Measurements from ENCODE around the gene HOXD3. TPM values are rescaled to one million over a fixed set of nuclear protein-coding genes. Genes with fewer than 3 reads are reported as not detected.

HOXD3 gene
- total RNA-seq, 1 experiment from 2014 or later, result 5.0 TPM

DNA sequence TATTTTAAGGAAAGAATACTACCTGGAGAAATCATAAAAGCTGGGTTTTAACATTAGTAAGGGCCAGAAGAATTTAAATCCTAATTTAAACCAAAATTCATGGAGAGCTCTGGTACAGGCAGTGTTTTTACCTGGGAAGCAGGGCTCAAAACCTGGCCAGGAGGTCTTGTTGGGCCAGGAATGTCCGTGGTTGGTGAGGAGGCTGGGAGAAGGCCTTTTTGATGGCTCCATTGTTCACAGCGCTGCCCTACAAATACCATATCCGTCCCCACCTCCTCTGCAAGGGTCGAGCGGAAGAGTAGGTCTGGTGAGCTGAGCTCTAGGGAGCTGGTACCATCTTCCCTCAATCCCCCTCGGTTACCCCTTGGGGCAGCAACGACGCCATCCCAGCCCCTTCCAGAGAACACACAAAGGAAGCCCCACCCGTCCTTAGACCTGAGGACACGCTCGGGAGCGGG, 20.5 kb downstream of the HOXD3 start:
- DNase-seq (ENCODE audit: low read depth), result no peak

DNA sequence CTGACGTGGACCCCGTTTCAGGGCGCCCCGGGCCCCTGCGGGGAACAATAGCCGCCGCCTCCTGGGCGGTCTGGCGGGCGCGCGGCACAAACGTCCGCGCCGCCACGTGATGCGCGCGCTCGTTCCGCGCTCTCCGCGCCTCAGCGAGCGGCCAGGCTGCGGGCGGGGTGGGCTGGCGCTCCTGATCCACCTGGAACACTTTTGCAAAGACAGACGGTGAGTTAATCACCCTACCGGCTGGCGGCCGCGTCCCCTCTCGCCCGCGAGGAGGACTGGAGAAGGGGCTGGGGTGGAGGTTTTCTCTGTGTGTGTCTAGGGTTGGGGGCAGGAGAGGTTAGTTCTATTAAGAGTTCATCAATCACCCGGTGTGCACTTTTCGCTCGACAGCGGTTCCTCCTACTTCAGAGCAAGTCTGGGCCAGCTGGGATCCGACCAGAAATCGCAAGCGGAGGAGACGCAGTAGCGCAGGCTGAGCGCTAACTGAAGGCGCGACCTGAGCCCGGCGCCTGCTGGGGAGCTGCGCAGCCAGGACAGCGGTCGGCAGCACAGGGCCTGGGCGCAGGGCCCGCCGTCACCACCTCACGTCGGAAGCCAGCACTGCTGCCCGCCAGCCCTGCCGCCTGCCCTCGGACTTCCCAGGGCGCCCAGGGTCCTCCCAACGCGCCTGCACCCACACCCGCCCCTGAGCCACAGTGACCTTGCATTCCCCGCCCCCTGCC, 21.1 kb downstream of the HOXD3 start:
- DNase-seq (ENCODE audit: low read depth), result peak; percentile 67

DNA sequence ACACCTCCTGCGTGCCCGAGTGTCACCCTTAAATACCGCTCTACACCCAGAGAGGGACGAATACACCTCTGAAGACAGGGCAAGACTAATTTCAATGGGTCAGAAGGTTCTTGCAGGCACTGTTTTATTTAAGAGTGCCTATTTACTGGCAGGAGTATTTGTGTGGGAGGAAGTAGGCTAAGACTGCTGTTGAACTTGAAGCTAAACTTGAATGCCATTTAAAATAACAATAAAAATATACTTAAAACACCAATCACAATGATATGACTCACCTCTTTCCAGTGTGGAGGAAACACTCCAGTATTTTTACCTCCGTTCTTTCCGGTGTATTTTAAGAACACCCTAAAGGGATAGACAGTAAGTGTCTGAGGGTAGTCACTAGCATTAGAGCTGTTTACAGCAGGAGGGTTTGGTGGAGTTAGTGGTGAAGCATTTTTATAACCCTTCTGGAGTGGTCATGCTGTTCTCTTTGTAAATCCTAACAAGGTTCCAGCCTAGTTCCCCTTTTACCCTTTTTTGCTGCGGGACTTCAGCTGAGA, 21.7 kb downstream of the HOXD3 start:
- DNase-seq (ENCODE audit: low read depth), result no peak

DNA sequence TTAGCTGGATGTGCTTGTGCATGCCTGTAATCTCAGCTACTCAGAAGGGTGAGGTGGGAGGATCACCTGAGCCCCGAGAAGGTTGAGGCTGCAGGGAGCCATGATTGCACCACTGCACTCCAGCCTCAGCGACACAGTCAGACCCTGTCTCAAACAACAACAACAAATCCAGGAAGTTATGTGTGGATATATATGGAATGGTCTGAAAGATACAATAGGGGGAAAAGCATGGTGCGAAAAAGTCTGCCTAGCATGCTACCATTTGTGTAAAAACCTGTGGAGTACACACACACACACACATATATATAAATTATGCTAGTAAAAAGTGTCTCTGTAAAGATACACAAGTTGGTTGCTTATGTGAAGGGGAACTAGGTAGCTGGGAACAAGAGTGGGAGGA, 24.4 kb downstream of the HOXD3 start:
- DNase-seq (ENCODE audit: low read depth), result no peak

DNA sequence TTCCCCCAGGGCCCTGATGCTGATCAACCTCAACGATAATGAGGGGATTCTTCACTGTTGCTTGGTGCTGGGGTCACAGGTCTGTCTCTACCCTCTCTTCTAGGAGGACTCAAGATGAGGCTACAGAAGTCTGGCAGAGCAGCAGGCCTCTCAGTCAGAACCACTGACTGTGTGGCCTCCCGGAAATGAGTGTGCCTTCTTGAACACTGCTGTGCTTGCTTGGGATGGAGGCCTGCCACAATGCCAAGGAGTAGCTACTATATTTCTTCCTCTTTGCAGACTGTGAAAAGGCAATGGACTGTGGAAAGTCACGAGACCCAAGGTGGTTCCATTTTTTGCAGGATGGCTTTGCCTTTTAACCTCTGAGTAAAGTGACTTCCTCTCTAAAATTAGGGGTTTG, 25.6 kb downstream of the HOXD3 start:
- DNase-seq (ENCODE audit: low read depth), result peak; percentile 28

DNA sequence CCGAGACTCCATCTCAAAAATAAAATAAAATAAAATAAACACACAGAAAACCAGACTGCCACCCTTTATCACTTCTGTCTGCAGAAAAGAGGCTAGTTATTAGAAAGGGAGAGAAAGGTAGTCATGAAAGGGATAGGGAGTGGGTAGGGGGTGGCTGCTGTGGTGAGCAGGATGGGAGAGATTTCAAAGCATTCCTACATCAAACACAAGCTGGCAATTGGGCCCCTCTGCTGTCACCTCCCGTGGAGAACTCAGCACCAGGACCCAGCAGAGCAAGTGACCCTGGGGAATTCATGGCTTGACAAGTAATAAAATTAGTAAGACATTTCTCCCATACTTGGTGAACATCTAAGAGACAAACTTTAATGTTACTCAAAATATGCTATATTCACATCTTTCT, 27.6 kb downstream of the HOXD3 start:
- DNase-seq (ENCODE audit: low read depth), result no peak

DNA sequence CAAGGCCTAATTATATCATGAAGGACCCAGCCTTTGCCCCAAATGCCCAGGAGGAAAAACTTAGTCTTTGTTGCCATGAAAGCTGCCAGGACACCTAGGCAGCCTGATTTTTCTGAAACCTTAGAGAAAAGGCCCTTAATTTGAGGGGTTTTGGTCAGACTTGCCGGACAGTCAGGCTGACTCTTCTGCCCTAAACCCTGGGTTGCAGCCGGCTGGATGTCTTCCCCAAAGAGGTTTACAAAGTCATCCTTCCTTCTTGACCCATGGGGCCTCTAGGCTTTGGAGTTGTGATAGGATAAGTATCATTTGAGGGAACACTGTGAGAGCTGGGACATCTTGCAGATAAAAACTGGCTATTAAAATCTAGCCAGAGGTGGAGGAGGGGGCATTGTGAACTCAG, 28.9 kb downstream of the HOXD3 start:
- DNase-seq (ENCODE audit: low read depth), result no peak

DNA sequence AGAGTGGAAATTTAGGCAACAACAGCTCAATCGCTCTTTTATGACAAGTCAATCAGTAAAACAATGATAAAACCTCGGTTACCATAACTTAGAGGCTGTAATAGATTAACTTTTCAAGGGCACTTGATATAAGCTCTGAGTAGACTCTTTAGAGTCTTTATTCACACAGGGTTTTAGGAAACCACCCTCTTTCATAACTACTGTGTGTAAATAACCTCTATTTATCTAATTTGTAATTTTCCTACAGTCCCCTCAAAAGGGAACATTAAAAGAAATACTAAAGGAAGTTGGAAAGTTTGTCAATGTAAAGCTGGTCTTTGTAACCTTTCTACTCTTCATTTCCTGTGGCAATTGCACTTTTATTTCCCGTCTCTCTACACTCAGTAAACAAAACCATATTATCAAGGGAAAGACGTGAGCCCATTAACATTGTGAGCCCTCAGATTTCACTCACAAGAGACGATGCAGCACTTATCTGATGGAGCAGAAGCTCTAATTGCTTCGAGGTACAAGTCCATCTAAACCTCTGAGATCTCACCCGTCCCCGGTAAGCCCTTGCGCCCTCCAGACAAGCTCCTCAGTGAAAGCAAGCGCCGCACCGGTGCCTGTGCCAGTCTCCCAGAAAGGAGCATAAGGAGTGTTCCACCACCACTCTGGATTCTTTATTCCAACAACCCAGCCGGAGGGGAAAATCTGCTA, 30.2 kb downstream of the HOXD3 start:
- DNase-seq (ENCODE audit: low read depth), result peak; percentile 50

DNA sequence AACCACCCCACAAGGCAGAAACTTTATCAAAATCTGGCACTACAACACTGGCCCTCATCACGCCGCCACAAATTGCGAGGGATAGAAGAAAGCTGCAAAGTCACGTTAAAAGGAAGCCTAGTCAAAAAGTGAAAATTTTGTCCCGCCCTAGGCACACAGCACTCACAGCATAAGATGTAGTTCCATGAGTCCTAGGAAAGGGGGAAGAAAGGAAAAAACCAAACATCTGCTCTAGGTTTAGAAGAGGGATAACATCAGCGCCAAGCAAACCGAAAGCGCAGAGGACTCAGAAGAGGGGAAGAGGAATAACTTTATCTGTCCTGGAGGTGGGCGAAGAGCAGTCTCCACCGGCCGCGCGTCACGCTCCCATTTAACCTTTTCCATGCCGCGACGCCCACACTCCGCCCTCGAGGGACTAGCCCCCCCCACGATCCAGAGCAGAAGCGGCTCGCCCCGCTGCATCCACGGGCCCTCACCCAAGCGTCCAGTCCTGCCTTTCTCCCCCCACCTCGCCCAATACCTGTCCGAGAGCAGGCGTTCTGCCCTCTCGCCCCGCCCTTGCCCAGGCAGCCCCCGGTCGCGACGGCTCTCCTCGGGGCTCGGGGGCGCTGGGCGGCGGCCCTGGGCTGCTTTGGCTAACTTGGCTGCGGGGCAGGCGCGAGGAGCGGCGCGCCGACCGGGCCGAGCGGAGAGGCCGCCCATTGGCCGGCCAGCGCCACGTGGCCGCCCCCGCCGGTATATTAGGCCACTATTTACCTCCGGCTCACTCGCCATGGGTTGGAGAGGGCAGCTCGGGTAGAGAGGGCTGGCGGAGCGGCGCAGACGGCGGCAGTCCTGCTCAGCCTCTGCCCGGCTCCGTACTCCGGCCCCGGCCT, 31.0 kb downstream of the HOXD3 start, which contains the start of gene HOXD1:
HOXD1 (plus strand) TSS at position 770 of the 875 bp plus-strand sequence. CDS start 134 bp downstream, outside the sequence.
- peak; percentile 84 for DNase-seq (ENCODE audit: low read depth)

DNA sequence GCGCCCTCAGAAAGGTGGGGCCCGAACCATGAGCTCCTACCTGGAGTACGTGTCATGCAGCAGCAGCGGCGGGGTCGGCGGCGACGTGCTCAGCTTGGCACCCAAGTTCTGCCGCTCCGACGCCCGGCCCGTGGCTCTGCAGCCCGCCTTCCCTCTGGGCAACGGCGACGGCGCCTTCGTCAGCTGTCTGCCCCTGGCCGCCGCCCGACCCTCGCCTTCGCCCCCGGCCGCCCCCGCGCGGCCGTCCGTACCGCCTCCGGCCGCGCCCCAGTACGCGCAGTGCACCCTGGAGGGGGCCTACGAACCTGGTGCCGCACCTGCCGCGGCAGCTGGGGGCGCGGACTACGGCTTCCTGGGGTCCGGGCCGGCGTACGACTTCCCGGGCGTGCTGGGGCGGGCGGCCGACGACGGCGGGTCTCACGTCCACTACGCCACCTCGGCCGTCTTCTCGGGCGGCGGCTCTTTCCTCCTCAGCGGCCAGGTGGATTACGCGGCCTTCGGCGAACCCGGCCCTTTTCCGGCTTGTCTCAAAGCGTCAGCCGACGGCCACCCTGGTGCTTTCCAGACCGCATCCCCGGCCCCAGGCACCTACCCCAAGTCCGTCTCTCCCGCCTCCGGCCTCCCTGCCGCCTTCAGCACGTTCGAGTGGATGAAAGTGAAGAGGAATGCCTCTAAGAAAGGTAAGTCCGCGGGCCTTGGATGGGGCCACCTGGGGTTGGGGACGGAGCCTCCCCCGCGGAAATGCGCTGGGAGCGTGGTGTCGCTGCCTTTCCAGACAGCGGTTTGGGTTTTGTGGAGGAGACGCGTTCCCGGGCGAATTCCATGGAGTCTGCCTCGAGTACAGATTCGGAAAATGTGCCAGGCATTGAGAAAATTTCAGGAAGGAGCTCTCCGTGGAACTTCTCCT, 31.9 kb downstream of the HOXD3 start:
- no peak for DNase-seq (ENCODE audit: low read depth)

DNA sequence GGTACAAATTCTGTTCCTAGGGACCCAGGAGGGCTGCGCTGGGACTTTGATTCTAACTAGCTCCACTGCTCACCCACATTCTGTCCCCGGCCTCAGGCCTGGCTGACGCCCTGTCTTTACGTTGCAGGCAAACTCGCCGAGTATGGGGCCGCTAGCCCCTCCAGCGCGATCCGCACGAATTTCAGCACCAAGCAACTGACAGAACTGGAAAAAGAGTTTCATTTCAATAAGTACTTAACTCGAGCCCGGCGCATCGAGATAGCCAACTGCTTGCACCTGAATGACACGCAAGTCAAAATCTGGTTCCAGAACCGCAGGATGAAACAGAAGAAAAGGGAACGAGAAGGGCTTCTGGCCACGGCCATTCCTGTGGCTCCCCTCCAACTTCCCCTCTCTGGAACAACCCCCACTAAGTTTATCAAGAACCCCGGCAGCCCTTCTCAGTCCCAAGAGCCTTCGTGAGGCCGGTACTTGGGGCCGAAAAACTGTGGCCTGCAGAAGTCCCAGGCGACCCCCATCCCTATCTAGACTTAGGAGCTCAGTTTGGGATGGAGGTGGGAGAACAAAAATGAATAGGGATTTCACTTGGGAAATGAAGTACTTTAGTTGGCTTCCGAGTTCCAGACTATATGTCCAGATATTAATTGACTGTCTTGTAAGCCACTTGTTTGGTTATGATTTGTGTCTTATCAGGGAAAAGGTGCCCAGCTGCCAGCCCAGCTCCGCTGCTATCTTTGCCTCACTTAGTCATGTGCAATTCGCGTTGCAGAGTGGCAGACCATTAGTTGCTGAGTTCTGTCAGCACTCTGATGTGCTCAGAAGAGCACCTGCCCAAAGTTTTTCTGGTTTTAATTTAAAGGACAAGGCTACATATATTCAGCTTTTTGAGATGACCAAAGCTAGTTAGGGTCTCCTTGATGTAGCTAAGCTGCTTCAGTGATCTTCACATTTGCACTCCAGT, 32.9 kb downstream of the HOXD3 start:
- no peak for DNase-seq (ENCODE audit: low read depth)

DNA sequence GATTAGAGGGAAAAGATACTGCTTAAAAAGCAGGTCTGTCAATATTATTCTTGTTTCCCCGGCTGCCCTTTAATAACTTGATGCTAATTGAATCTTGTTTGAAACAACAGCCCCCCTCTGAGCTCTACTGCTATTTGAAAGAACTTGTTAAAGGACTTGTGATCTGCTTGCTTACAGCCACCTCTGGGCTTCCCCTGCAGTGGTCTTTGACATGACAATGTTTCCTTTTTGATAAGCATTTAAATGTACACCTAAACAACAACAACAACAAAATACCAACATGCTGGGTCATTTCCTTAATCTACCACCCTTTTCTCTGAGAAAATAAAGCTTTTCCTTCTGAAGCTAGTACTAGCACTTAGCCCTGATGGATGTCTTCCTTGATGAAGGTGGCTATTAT, 35.2 kb downstream of the HOXD3 start:
- no peak for DNase-seq (ENCODE audit: low read depth)

DNA sequence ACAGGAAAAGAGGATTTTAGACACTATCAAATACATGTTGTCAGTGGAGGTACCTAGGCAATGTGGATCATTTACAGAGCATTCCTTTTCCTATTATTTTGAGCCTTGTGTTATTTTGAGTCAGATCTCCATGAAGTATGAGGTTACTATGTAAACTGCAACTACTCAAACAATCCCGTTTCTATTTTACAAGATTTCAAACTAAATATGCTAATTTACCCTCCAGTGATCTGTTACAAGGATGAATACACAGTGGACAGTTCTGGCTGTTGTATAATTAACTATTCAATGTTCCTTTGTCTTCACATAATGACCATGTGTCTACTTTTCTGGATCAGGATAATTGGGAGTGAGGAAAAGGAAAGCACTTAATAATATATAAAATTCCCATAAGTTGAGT, 35.9 kb downstream of the HOXD3 start:
- no peak for DNase-seq (ENCODE audit: low read depth)

DNA sequence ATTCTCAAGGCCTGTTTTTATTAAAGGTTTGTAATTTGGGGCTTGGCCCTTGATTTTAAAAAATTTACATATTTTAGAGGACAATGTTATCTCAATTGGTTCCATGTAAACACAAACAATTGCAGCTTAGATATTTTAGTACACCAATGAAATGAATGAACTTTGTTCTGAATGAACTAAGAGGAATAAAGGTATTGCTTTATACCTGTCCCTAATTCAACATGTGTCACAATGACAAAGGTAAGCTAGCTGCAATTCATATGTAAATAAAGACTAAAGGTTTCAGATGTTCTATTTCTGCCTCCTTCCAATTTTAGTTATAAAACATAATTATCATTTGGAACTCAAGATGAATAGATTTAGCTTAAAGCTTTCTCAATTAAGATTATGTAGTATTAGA, 42.8 kb downstream of the HOXD3 start:
- DNase-seq (ENCODE audit: low read depth), result no peak

DNA sequence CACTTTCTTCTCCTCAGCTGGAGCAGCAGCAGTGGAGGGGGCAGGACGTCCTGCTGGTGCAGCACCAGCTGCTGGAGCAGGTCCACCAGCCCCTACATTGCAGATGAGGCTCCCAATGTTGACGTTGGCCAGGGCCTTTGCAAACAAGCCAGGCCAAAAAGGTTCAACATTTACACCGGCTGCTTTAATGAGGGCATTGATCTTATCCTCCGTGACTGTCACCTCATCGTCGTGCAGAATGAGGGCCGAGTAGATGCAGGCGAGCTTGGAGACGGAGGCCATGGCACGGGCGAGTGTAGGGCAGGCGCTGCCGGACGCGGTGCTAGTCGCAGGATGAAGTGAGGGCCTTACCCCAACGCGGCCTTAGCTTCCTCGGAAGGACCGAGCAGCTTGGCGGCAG, 43.9 kb downstream of the HOXD3 start:
- DNase-seq (ENCODE audit: low read depth), result no peak

DNA sequence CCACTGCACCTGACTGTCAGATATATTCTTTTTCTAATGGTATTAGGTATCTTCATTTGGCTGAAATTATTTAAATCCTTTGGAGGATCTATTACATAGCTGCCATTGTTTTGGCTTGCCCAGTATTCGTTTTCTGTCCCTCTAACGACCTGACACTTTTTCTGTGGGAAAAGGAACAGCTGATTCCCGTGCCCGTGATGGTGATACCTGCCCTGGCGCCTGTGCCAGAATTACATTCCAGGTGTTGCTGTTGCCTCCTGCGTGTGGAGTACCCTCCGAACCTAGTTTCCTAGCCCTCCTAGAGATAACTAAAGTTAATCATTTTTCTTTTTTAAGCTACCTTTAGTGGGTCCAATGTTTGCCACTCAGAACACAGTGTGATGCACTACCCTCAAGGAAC, 45.4 kb downstream of the HOXD3 start:
- DNase-seq (ENCODE audit: low read depth), result no peak

DNA sequence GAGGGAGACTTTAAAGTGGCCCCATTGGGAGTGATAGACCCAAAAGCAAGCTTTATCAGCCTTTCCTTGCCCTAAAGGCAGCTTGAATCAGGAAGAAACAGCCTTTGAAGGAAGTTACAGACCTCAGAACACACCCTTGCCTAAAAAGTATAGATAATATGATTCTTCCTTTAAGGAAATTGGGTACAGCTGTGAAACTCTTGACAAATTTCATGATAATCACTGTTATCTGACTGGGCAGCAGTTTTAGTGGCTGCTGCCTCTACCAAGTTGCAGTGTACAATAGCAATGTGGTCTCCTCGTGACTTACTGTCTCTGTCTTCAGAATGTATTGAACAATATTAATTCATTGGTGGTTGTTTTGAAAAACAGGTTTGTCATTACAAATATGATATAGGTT, 48.0 kb downstream of the HOXD3 start:
- DNase-seq (ENCODE audit: low read depth), result no peak

DNA sequence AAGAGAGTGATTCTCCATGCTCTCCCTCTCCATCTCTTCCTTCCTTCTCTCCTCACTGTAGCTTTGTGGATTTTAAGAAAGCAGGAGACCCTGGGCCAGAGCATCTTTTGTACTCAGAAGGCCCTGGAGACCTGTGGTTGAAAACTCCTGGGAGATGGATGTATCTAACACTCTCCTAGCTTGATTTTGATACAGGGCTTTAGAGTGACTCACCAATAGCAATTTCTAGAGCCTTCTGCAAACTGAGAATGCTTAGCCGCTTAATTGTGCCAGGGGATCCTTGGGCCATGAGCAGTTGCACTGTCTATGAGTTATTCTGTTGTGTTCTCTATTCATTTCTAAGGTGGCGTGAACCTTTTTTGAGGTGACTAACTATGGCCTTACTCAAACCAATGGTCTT, 49.0 kb downstream of the HOXD3 start:
- no peak for DNase-seq (ENCODE audit: low read depth)

DNA sequence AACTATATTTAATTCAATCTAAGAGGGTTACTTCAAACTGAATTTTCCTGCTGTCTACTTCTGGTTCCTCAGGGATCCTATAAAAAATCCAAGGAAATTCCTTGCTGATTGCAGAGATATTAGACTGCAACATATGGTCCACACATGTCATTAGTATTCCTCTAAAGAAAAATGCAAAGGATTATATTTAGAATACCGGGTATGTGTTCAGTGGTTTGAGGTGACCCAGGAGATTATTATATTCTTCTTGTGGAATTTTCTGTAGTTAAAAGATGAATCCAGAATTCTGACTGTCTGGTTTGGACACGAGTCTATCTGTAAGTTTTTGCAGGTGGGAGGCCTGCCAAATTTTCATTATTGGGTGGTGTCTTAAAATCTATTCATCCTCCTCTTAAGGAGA, 49.6 kb downstream of the HOXD3 start:
- DNase-seq (ENCODE audit: low read depth), result no peak

DNA sequence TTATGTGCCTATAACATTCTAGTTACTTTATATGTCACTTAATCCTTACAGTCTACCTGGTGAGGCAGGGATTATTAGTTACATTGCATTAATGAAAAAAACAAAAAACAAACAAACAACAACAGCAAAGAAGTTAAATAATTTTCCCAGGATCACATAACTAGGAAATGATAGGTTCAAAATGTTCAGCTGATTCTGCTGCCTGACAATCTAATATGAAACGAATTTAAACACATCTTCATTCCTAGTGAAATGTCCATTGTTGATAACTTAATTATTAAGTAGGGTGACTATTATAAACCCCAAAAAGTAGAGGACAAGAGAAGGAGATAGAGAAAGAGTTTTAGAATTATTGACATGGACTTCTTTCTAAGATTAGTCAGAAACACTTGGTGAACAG, 54.0 kb downstream of the HOXD3 start:
- DNase-seq (ENCODE audit: low read depth), result no peak
